Measurements from ENCODE around the gene SMARCA2.

The SMARCA2 gene

DNA sequence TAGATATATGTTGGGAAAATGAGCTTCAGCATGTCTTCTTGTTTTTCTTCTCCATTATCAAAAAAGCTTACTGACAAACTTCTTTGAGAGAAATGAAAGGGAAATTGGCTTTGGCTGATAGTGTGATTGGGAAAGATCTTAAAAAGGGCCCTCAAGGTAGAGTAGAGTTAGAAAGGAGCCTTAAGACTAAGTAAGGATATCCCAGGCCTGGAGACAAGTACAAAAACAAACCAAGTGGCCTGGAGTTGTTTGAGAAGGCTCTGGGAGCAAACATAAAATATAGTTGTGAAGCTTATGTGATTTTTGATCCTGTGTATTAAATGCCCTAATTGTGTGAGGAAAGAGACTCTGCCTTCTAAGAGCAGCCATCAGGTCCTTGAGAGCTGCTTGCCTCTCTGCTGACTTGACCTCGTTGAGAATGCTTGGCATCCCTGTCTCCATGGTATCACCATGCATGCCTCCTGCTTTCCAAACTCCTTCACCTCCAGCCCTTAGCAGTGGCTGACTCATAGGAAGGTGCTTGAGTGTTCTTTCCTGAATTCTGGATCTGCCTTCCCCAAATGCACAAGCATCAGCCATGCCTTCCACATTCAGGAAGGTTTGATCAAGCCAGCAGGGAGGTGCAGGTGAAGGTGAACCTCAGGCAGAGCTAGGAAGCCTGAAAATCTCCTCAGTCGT lies 78.9 kb downstream of the SMARCA2 start:
- TF ChIP-seq, protein P1, sequence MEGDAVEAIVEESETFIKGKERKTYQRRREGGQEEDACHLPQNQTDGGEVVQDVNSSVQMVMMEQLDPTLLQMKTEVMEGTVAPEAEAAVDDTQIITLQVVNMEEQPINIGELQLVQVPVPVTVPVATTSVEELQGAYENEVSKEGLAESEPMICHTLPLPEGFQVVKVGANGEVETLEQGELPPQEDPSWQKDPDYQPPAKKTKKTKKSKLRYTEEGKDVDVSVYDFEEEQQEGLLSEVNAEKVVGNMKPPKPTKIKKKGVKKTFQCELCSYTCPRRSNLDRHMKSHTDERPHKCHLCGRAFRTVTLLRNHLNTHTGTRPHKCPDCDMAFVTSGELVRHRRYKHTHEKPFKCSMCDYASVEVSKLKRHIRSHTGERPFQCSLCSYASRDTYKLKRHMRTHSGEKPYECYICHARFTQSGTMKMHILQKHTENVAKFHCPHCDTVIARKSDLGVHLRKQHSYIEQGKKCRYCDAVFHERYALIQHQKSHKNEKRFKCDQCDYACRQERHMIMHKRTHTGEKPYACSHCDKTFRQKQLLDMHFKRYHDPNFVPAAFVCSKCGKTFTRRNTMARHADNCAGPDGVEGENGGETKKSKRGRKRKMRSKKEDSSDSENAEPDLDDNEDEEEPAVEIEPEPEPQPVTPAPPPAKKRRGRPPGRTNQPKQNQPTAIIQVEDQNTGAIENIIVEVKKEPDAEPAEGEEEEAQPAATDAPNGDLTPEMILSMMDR (IDR thresholded peaks at IDR 0.05; ENCODE audit: low read depth, low read length): no peak
- DNase-seq (ENCODE audit: extremely low read depth, low read depth): no peak

DNA sequence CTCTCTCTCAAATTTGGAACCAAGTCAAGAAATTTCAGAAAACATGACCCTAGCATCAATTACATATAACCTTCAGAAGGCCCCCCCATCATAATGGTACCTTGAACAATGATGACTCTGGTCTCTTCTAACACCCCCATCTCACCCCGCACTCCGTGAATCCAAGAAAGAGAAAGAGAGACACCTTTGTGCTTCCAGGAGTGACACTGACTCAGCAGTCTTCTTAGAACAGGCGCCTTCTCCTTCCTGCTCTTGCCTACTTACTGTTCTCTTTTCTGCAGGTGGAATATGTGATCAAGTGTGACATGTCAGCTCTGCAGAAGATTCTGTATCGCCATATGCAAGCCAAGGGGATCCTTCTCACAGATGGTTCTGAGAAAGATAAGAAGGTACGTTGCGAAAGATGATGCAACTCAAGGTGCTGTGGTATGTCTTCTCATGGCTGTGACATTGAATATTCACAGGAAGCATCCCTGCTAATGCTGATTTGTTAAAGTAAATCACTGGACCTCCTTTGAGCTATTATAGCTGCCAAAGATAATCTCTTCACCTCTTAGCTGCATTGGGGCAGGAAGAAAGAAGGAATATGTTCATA lies 81.3 kb downstream of the SMARCA2 start:
- no peak for DNase-seq (ENCODE audit: extremely low read depth, low read depth)
- TF ChIP-seq, protein P1 (IDR thresholded peaks at IDR 0.05; ENCODE audit: low read depth, low read length): no peak

DNA sequence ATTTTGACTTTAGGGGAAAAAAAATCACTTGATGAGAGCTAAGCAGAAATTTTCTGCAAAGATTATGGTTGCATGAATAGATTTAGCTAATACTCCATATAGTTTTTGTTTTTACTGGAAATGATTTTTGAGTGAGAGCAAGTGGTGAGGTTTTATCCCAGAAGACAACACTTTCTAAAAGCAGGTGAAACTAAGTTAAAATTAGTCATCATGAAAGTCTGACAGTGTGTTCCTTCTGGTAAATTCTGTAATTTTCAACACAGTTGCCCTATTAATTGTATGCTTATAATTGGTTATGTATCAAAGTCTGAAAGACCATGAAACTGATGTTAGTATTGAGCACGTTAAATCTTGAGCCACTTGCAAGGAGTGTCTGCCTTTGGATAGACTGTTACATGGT lies 91.5 kb downstream of the SMARCA2 start:
- no peak for DNase-seq (ENCODE audit: extremely low read depth, low read depth)
- TF ChIP-seq, protein P1 (IDR thresholded peaks at IDR 0.05; ENCODE audit: low read depth, low read length): no peak

DNA sequence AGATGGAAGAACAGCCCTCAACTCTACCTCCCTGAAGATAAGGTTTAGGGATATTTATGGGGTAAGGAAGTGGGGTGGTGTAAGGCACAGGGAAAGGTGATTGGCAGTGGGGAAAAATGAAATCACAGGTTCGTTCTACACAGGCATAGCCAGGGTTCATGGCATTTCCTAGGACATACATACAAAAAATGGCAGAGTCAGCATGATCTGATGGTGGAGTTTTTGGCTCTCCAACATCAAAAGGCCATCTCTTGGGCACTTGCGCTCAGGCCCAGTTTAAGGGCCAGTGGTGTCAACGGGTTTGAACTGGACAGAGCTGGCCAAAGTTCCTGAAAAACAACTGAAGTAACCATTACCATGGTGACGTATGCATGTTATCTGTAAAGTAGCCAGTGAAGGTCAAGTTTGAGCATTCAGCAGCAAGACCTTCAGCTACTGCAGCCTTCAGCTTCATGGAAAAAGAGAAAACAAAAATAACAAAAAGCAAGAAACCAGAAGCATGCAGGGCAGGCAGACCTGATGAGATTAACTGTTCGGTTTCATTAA lies 92.8 kb downstream of the SMARCA2 start:
- TF ChIP-seq, protein P1 (IDR thresholded peaks at IDR 0.05; ENCODE audit: low read depth, low read length): no peak
- no peak for DNase-seq (ENCODE audit: extremely low read depth, low read depth)

DNA sequence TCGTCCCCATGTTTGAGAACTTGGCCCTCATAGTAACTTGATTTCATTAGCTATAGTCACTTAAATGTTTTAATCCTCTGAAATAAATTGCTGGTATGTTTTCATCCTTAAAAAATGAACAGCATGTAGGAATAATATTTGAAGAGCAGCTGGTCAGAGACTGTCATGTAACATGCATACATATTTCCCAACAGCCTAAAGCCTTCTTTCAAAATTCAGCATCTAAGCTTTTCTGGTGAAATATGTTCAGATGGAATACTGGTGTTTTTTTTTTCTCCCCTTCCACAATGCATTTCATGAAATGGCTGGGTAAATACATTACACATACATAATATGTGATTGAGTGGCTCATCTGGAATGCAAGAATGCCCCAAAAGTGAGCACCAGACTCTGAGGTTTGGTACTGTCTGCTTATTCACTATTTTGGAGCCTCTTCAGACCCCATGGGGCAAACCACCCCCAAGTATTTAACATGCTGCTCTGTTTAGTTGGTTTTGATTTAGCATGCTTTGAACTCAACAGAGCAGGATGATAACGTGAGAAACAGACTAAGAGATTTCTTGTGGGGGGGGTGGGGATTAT lies 94.0 kb downstream of the SMARCA2 start:
- no peak for DNase-seq (ENCODE audit: extremely low read depth, low read depth)
- TF ChIP-seq, protein P1 (IDR thresholded peaks at IDR 0.05; ENCODE audit: low read depth, low read length): no peak

DNA sequence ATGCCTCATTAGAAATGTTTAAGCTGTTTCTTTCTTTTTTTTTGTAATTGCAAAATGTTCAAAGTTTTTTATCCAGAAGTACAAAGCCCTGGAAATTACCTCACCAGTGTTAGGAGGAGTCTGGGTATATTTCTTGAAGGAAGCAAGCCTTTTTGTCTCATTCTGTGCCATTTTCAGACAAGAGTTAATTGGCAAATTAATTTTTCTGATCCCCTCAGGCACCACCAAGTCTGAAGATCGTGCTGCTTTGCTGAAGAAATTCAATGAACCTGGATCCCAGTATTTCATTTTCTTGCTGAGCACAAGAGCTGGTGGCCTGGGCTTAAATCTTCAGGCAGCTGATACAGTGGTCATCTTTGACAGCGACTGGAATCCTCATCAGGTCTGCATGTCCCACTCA lies 94.9 kb downstream of the SMARCA2 start:
- DNase-seq (ENCODE audit: extremely low read depth, low read depth): no peak

More for the DNA sequence above, 94.9 kb downstream of the SMARCA2 start:
- TF ChIP-seq, protein P1 (IDR thresholded peaks at IDR 0.05; ENCODE audit: low read depth, low read length): no peak
